T1000 (cell line): Measurements from ENCODE around the gene POP7.
A peak's percentile ranks its signal among the peaks of the same experiment; 100 is the strongest.

Experiments used
- DNase-seq: peaks from one replicate; lab custom pipeline; 2025; ENCODE audit warnings: mixed read lengths; lab: John Stamatoyannopoulos, UW

POP7 gene

DNA sequence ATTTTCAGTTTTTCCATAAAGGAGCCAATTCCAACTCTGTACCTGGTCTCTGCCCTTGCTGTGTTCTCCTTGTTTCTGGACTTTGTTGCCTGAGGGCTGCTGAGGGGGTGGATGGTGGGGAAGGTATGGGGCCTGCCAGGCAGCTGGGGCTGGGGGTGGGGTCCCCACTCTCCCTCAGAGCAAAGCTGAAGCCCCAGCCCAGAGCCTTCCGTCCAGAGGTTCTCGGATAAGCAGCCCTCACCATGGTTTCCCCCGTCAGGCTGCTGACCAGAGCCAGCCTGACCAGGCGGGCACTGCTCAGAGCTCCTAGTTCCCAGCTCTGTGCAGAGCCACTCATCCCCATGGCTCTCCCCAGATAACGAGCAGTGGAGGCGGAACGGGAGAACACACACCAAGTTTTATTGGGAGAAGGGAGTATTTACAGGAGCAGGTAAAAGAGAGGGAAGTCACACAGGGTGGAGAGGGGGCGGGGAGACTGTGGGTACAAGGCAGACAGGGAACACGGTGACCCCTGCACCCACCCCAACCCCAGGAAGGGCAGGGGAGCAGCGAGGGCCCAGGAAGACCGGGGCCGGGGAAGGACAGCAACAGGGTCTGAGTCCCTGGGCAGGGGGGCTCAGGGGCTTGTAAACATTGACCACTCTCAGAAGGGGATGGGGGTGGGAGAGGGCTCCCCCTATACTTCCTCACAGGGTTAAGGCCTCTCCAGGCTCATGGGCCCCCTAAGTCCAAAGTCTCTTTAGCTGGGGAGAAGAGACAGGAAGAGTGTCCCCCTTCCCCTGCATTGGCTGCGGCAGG is 26.6 kb upstream of the POP7 start:
- DNase-seq = no peak

GRCh38 chr7:100679927-100680575 is 25.9 kb upstream of the POP7 start:
- no peak for DNase-seq

DNA sequence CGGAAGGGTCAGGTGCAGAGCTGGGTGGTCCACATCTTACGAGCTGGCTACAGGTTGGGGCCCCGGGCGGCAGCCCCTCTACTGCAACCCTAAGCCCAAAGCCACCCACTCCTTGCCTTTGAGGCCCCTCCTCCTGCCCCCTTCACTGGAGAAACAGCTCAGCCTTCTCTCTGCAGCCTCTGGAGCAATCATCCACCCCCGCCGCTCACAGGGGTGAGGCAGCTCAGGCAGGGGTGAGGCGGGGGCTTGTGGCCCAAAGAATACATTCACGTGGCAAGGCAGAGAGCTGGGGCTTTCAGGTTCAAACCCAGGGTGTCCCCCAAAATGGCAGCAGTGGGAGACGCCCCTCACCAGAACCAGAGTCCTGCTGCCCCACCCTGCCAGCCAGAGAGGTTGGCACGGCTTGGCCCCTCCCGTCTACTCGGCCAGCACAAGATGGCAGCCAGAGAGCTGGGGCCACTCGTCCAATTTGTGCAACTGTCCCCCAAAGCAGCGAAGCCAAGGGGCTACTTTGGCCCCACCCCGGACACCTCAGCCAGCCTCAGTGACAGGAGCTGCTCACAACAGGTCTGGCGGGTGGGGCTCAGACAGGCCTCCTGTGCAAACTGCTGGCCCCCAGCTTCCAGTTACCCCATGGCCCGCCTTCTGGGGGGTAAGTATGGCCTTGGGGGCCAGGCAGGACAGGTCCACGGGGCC is 25.2 kb upstream of the POP7 start:
- DNase-seq = no peak

GRCh38 chr7:100681491-100682227 is 24.3 kb upstream of the POP7 start:
- no peak for DNase-seq

- peak; percentile 24 for DNase-seq
These were observed 23.6 kb upstream of the POP7 start for GRCh38 chr7:100682228-100682741.

GRCh38 chr7:100682991-100683658 is 22.8 kb upstream of the POP7 start:
- no peak for DNase-seq

DNA sequence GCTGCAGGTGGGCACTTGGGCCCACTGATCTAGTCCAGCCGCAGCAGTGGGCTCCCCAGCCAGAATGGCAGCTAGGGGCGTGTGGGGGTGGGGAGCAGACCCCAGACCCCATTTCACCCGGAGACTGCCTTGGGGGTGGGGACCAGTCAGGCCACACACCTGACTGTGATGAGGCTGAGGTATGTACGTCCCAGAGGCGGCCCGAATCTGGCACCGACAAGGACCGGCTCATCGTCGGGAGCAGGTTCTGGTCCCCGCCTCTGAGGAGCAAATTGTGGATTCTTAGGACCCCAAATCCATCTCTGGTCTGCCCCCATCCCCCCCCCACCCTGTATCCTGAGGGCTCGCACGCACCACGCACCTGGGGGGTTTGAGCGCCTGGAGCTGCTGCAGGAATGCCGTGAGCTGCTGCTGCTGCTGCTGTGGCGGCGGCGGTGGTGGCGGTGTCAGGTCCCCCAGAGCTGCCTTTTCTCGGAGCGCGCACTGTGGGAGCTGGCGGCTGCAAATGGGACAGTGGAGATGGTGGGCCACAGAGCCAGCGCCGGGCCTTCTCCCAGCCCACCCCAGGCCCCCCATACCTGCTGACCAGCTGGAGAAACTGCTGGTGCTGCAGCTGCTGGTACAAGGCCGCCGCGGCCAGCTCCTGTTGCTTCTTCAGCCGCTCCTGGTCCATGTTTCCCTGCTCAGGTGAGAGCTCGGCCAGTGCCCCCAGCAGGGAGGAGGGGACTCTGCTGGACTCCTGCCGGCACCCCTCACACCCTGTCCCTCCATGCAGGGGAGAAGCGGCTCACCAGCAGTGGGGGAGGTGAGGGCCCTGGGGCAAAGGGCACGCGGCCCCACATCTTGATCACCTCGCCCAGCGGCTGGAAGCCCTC is 22.0 kb upstream of the POP7 start:
- no peak for DNase-seq

- no peak for DNase-seq
These were observed 21.3 kb upstream of the POP7 start for GRCh38 chr7:100684534-100685042.

DNA sequence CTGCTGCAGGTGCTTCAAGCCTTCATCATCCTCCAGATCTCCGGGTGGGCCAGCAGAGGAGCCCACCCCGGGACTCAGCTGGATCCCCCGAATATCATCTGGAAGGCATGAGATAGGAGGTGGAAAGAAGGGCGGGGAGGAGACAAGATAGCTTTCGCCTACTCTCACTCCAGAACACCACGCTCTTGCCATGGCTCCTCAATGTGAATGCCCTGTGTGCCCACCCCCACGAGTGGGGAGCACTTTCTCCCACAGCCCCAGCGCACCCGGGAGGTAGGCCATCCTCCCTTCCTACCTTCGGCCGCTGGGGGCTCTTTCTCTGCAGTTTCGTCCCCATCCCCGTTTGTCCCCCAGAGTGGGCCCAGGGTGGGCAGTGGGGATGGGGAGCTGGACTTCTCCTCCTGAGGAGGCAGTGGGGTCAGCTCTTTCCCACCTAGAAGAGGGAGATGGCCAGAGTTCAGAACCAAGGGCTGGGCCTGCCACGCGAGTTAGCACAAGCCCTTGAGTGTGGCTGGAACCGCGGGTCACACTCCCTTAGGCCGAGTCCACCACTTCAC is 20.8 kb upstream of the POP7 start:
- no peak for DNase-seq

DNA sequence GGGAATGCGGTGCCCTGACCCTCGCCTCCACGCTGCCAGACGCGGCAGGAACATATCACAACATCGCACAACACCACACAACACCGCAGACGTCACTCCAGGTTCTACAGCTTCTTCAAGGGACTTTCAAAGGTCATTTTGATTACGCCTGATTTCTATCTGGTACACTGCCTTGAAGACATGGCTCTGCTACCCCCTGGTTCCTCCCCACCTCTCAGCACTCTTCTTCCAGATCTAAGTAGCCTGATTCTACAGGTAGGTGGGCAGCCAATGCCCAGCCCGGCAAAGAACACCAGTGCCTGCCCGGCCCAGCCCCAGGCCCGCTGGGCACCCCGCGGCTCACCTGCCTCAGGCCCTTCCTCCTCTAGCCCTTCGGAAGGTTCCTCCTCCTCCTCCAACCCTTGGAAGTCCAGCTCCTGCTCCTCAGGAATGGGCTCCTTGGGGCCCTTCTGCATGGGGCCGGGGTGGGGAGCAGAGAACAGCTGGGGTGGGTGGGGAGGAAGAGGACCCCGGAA is 20.2 kb upstream of the POP7 start:
- no peak for DNase-seq

GRCh38 chr7:100686201-100686821 is 19.6 kb upstream of the POP7 start:
- DNase-seq = no peak

- DNase-seq = no peak
These were observed 19.1 kb upstream of the POP7 start for GRCh38 chr7:100686822-100687211.

- DNase-seq = no peak
These were observed 18.7 kb upstream of the POP7 start for GRCh38 chr7:100687261-100687660.

GRCh38 chr7:100687751-100688300 is 18.1 kb upstream of the POP7 start:
- DNase-seq = no peak

DNA sequence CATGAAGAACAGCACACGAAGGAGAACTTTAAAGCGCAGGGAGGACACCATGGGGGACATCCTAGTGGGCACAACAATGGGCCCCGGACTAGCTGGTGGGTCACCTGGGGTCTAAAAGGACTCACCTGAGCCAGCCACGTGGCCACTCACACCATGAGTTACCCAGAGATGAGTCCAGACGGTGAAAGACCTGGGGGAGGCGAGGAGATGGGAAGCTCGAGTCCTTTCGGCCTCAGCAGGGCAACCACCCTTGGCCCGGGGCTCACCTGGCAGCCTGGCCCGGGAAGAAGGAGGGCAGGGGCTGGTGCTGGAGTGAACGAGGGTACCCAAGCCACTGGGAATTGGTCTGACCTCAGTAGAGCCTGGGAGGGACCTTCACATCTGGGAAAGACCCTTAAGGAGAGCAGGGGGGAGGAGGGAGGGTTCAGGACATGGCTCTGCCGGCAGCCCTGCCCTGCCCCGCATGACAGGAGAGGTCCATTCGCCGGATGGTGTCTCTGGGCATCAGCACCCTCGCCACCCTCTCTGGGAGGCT is 17.5 kb upstream of the POP7 start:
- DNase-seq = no peak

GRCh38 chr7:100689230-100690135 is 16.4 kb upstream of the POP7 start:
- no peak for DNase-seq
